BE2C (cell line): ENCODE measurements around the gene CNEP1R1.

Source experiments
- DNase-seq: peaks from one replicate; pipeline ENCODE4 v3.0.0-alpha.2; 2020
- H3K27me3 ChIP-seq: fragments of 250-450 bp; sonication (Bioruptor Pico); 2 replicates; pipeline ENCODE4 v1.5.1; 2020; ENCODE audit warnings: mild to moderate bottlenecking
- H3K36me3 ChIP-seq: fragments of 250-450 bp; sonication (Bioruptor Pico); 2 replicates; pipeline ENCODE4 v1.5.1; 2020; ENCODE audit warnings: mild to moderate bottlenecking
- H3K4me1 ChIP-seq: fragments of 250-450 bp; sonication (Bioruptor Pico); 2 replicates; pipeline ENCODE4 v1.5.1; 2020
- H3K4me3 ChIP-seq: 2 replicates; pipeline ENCODE4 v1.5.1; 2011; ENCODE audit warnings: low read depth, low read length
- H3K9me3 ChIP-seq: fragments of 250-450 bp; sonication (Bioruptor Pico); 2 replicates; pipeline ENCODE4 v1.5.1; 2020
- CTCF ChIP-seq: IDR thresholded peaks from 2 replicates; pipeline ENCODE4 v1.5.1; 2012; ENCODE audit warnings: mild to moderate bottlenecking, low read depth, low read length

Gene CNEP1R1

GRCh38 chr16:50066482-50067289, 41.7 kb downstream of the CNEP1R1 start:
- no peak for TF ChIP-seq CTCF

DNA sequence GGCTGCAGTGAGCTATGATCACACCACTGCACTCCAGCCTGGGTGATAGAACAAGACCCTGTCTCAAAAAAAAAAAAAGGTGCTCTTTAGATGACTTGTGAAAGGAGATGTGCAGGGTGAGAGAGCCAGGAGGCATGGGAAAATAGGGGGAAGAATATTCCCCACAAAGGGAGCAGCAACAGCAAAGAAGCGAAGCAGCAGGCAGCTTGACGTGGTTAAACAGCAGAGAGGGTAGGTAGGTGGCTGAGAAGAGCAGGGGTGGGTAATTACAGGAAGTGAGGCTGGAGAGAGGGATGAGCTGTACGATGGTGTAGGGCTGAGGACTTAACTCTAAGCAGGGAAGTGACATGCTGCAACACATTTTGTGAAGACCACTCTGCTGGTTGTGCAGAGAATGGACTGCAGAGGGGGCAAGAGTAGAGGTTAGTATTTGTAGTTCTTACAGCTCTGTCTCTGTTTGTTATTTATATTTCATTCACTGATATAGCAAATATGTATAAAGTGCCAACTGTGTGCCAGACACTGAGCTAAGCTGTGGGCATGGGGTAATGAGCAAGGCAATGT, 42.3 kb downstream of the CNEP1R1 start:
- peak; percentile 56 for DNase-seq
- Histone ChIP-seq H3K9me3 (no peaks in the 10 kb centered on the region), H3K4me3 (peak overlapping the region; percentile 83), H3K4me1 (no peaks in the 10 kb centered on the region), H3K27me3 (no peaks in the 10 kb centered on the region), H3K36me3 (peaks cover 22% of the 10 kb centered on the region)
- TF ChIP-seq CTCF = peak; percentile 71

More at GRCh38 chr16:50066482-50067289, 41.7 kb downstream of the CNEP1R1 start:
- no peaks in the 10 kb centered on the region for H3K4me1 ChIP-seq
- no peaks in the 10 kb centered on the region for H3K9me3 ChIP-seq
- H3K36me3 ChIP-seq = peaks cover 22% of the 10 kb centered on the region
- H3K27me3 ChIP-seq = no peaks in the 10 kb centered on the region
- H3K4me3 ChIP-seq = peak overlapping the region; percentile 83
- no peak for DNase-seq

GRCh38 chr16:50068550-50068949, 43.5 kb downstream of the CNEP1R1 start:
- DNase-seq = no peak
- H3K36me3 ChIP-seq = peaks cover 22% of the 10 kb centered on the region
- H3K4me3 ChIP-seq = no peak overlapping the region
- no peak for TF ChIP-seq CTCF
- no peaks in the 10 kb centered on the region for H3K9me3 ChIP-seq
- no peaks in the 10 kb centered on the region for H3K4me1 ChIP-seq
- H3K27me3 ChIP-seq = no peaks in the 10 kb centered on the region

DNA sequence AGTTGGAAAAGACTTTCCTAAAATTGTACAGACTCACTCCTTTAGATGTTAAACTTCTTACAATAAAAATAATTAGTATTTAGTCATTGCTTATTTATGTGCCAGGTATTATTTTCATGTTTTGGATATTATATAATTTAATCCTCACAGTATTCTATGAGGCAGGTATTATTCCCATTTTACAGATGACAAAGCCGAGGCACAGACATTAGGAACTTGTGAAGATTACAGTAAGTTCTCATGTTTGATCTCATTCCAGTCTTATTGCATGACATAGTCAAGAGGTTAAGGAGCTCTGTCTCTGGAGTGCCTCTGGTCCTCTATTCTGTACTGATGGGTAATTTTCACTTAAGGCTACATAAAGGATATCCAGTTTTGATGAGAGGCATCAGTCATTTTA, 44.0 kb downstream of the CNEP1R1 start:
- Histone ChIP-seq H3K27me3 (no peaks in the 10 kb centered on the region), H3K4me3 (no peak overlapping the region), H3K9me3 (no peaks in the 10 kb centered on the region), H3K4me1 (no peaks in the 10 kb centered on the region), H3K36me3 (peaks cover 22% of the 10 kb centered on the region)
- DNase-seq = no peak
- no peak for TF ChIP-seq CTCF

DNA sequence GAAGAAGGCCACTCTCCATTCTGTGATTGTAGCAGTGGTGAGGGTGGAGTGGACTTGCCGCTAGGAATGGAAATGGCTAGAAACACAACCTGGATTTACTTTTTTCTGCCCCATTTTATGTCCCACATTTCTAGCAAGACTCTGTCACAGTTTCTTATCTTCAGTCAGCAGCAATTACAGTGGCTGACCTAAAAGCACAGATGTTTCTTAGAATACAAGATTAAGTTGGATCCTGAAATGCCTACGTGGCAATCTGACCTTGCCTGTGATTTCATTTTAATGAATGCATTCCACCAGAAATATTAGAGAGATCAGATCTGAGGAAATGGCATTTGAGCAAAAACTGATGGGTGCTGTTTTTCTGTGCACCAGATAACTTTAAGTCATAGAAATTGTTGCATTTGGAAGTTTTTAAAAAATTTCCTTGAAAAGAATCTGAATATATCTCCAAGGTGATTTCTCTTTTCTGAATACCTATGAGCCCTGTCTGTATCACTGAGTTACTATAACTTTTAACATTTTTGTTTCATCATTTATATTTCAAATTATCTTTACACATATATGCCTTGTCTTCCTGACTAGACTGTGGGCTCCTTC, 46.1 kb downstream of the CNEP1R1 start:
- H3K27me3 ChIP-seq = no peaks in the 10 kb centered on the region
- no peak for TF ChIP-seq CTCF
- H3K36me3 ChIP-seq = peaks cover 25% of the 10 kb centered on the region
- H3K9me3 ChIP-seq = no peaks in the 10 kb centered on the region
- H3K4me1 ChIP-seq = no peaks in the 10 kb centered on the region
- H3K4me3 ChIP-seq = no peak overlapping the region
- no peak for DNase-seq

GRCh38 chr16:50072730-50073129, 47.7 kb downstream of the CNEP1R1 start:
- no peak for DNase-seq
- H3K36me3 ChIP-seq = peaks cover 34% of the 10 kb centered on the region

More at GRCh38 chr16:50072730-50073129, 47.7 kb downstream of the CNEP1R1 start:
- Histone ChIP-seq H3K4me1 (no peaks in the 10 kb centered on the region), H3K4me3 (no peak overlapping the region), H3K9me3 (no peaks in the 10 kb centered on the region), H3K27me3 (no peaks in the 10 kb centered on the region)
- no peak for TF ChIP-seq CTCF
